Choroid plexus epithelial cell (primary cell): ENCODE data around the gene TIMM29.
A peak's percentile ranks its signal among the peaks of the same experiment; 100 is the strongest.

ENCODE experiments used
- DNase-seq: peaks from one replicate; pipeline ENCODE4 v3.0.0-alpha.2; 2010; ENCODE audit warnings: low read depth
- H3K4me3 ChIP-seq: 2 replicates; pipeline ENCODE4 v1.5.1; 2011; ENCODE audit warnings: low read depth, mild to moderate bottlenecking, control low read depth, low read length, moderate library complexity
- CTCF ChIP-seq: conservative IDR thresholded peaks from 2 replicates; pipeline ENCODE4 v1.5.1; 2011; ENCODE audit warnings: low read depth, mild to moderate bottlenecking, control low read depth, inconsistent platforms, low read length, moderate library complexity

TIMM29 gene

GRCh38 chr19:10963865-10964264, 35.3 kb downstream of the TIMM29 start:
- H3K4me3 ChIP-seq, result no peak overlapping the region

GRCh38 chr19:10964903-10965302, 36.3 kb downstream of the TIMM29 start:
- peak; percentile 11 for TF ChIP-seq CTCF
- DNase-seq, result no peak
- no peak overlapping the region for H3K4me3 ChIP-seq

More at GRCh38 chr19:10963865-10964264, 35.3 kb downstream of the TIMM29 start:
- no peak for DNase-seq
- TF ChIP-seq CTCF, result no peak

- DNase-seq, result peak; percentile 51
- no peak overlapping the region for H3K4me3 ChIP-seq
- no peak for TF ChIP-seq CTCF
These were observed 36.8 kb downstream of the TIMM29 start for GRCh38 chr19:10965398-10965797.

- no peak overlapping the region for H3K4me3 ChIP-seq
- DNase-seq, result no peak
- TF ChIP-seq CTCF, result no peak
These were observed 38.2 kb downstream of the TIMM29 start for GRCh38 chr19:10966809-10967208.

- no peak overlapping the region for H3K4me3 ChIP-seq
- no peak for DNase-seq
- no peak for TF ChIP-seq CTCF
These were observed 40.0 kb downstream of the TIMM29 start for GRCh38 chr19:10968527-10969135.

GRCh38 chr19:10971107-10971726, 42.6 kb downstream of the TIMM29 start:
- TF ChIP-seq CTCF, result no peak
- H3K4me3 ChIP-seq, result no peak overlapping the region
- no peak for DNase-seq
